NB4 (cell line): ENCODE measurements around the gene MADD.

Experiments used
- CTCF ChIP-seq: IDR thresholded peaks from one replicate; pipeline ENCODE4 v1.5.1; 2012; ENCODE audit warnings: low read depth, low read length
- MYC ChIP-seq: IDR thresholded peaks from 2 replicates; pipeline ENCODE4 v1.6.1; 2011; ENCODE audit warnings: low read depth, low read length
- TF ChIP-seq, protein P1 (sequence below): IDR thresholded peaks from 2 replicates; pipeline ENCODE4 v1.6.1; 2011; ENCODE audit warnings: low read depth, low read length

DNA sequence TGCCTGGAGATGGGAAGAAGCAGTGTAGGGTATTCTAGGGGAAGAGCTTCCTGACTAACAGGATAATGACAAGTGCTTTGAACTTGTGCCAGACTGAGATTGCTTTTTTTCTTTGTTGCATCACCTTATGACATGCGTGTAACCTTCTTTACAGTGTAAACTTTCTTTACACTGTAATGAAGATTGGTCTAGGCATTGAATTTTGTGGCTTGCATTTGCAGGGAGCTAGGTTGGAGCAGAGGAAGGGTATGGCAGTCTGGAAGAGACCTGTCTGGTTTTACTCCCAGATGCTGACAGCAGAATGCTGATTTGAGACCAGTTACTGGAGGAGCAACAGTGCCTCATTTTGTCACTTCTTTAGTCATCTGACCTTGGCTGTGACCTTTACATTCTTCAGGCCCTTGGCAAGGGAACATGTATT is 49.5 kb upstream of the MADD start:
- TF ChIP-seq CTCF: no peak
- TF ChIP-seq, protein P1, sequence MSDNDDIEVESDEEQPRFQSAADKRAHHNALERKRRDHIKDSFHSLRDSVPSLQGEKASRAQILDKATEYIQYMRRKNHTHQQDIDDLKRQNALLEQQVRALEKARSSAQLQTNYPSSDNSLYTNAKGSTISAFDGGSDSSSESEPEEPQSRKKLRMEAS: no peak
- TF ChIP-seq MYC: no peak
